Spinal cord (tissue), 10 donors: ENCODE data around the gene SERPINB1. TPM values are rescaled to one million over a fixed set of nuclear protein-coding genes. Genes with fewer than 3 reads are reported as not detected.
"Not testable (repeated sequence)": the region's sequence is repeated elsewhere in the genome, so short reads cannot be mapped to it uniquely, and the experiment has no call there.

Experiments used
- DNase-seq, 6 donors: peaks; one replicate each; pipeline versions ENCODE4 v3.0.0 to v3.0.0-alpha.2; 2013 to 2015; ENCODE audit warnings: low spot score in 6 of 6, low read depth in 4 of 6
- H3K27ac ChIP-seq: one replicate; pipeline ENCODE4 v1.5.1; 2013; ENCODE audit warnings: low read depth, low read length, control low read depth
- H3K27me3 ChIP-seq: one replicate; pipeline ENCODE4 v1.6.1; 2013; ENCODE audit warnings: low read length; ENCODE audit not compliant: control insufficient read depth, insufficient read depth
- H3K36me3 ChIP-seq: one replicate; pipeline ENCODE4 v1.6.1; 2013; ENCODE audit warnings: low read length; ENCODE audit not compliant: control insufficient read depth, insufficient read depth
- H3K4me1 ChIP-seq: one replicate; pipeline ENCODE4 v1.6.1; 2013; ENCODE audit warnings: low read length; ENCODE audit not compliant: control insufficient read depth, insufficient read depth
- H3K4me3 ChIP-seq: one replicate; pipeline ENCODE4 v1.5.1; 2013; ENCODE audit warnings: low read depth, low read length, control low read depth
- H3K9me3 ChIP-seq: one replicate; pipeline ENCODE4 v1.6.1; 2013; ENCODE audit warnings: low read length; ENCODE audit not compliant: control insufficient read depth, insufficient read depth
- WGBS: methylation state at CpG from one replicate; pipeline ENCODE4 v1.1.5; 2013; ENCODE audit warnings: missing lambda C conversion rate; ENCODE audit not compliant: insufficient coverage; 5-methylcytosine and 5-hydroxymethylcytosine counted together
- polyA plus RNA-seq, 2 donors: library from polyadenylated mRNA; unstranded; fragments of 120-200 nt; gene quantifications; one replicate each; pipeline ENCODE4 v1.2.1, GENCODE V29; 2013; ENCODE audit not compliant: insufficient read length in 2 of 2
- total RNA-seq, 2 donors: library from RNA; depleted of rRNA in 1 of 2; stranded (reverse); fragments of 120-200 nt in 1 of 2; fragments of >200 nt in 1 of 2; gene quantifications; one replicate each; pipeline versions ENCODE4 v1.2.3 to v1.2.4, GENCODE V29; 2013 to 2014
- donor health status: healthy.

The SERPINB1 gene
- total and polyA plus RNA-seq, 4 donors: 12.0 to 23.4 (median 15.5) TPM

DNA sequence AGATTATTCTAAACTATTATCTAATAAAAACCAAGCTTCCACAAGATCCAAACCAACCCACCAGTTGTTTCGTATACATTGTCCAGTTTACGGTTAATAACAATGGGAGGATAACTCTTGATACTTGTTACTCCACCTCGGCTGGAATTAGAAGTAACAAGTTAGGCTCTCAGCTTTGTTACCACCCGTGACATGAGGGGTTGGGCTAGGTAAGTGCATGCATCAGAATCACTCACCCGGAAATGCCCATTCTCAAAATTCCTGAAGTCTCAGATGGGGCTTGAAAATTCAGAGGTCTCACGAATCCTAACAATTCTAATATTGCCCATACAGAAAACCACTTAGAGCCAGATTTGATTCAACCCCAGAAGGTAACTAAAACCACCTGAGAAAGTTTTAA is 27.0 kb upstream of the SERPINB1 start:
- no peak overlapping the region for H3K4me3 ChIP-seq
- no peaks in the 10 kb centered on the region for H3K9me3 ChIP-seq
- H3K4me1 ChIP-seq: peaks cover 5% of the 10 kb centered on the region
- no peak for DNase-seq
- H3K27me3 ChIP-seq: no peaks in the 10 kb centered on the region
- H3K27ac ChIP-seq: no peak overlapping the region
- no peaks in the 10 kb centered on the region for H3K36me3 ChIP-seq
- WGBS: no CpG with 5 or more reads among the region's 6 CpGs

DNA sequence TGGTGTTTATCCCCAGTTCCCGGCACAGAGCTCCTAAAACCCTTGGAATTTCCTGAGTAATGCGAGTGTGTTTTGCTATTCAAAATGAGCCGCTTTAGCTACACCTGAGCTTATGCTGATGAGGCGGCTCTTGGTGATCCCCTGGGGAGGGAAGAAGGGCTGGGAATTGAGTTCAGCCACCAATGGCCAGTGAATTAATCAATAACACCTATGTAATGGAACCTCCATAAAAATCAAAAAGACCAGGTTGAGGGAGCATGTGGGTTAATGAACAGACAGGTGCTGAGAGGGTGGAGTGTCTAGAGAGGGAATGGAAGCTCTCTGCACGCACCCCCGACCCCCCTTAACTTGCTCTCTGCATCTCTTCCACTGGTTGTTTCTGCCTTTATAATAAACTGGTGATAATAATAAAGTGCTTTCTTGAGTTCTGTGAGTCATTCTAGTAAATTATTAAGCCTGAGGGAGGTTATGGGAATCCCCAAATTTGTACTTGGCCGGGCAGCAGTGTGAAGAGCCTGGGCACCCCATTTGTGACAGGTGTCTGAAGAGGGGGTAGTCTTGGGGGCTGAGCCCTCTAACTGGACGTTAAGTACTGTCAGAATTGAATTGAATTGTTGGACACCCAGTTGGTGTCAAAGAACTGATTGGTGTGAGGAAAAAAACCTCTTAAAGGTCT is 24.6 kb upstream of the SERPINB1 start:
- WGBS: 48% methylated on average over 3 of the region's 8 CpGs
- Histone ChIP-seq H3K9me3 (no peaks in the 10 kb centered on the region), H3K27ac (no peak overlapping the region), H3K36me3 (no peaks in the 10 kb centered on the region), H3K4me3 (no peak overlapping the region), H3K4me1 (no peaks in the 10 kb centered on the region), H3K27me3 (no peaks in the 10 kb centered on the region)
- DNase-seq: no peak

DNA sequence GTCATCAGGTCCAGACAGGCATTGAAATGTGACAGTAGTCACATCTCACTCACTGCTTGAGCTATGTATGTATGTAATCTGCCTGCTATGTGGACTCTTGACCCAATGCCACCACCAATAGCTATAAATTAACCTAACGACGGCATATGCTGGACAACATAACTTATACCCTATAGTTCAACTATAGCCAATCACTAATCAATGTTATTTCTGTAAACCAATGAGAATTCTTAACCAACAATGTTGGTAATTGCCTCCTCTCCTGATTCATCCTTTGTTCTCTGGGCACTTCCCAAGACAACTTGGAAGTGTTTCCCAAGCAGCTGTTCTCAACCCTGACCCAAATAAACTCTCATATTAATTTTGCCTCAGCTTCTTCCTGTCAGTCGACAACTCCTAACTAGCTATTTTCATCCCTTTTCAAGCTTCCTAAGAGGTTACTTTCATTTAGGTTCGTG is 24.1 kb upstream of the SERPINB1 start:
- no peaks in the 10 kb centered on the region for H3K27me3 ChIP-seq
- H3K36me3 ChIP-seq: no peaks in the 10 kb centered on the region
- 70% methylated on average over 2 of the region's 4 CpGs for WGBS
- no peak overlapping the region for H3K4me3 ChIP-seq
- no peaks in the 10 kb centered on the region for H3K4me1 ChIP-seq
- H3K9me3 ChIP-seq: no peaks in the 10 kb centered on the region
- H3K27ac ChIP-seq: no peak overlapping the region
- no peak for DNase-seq

DNA sequence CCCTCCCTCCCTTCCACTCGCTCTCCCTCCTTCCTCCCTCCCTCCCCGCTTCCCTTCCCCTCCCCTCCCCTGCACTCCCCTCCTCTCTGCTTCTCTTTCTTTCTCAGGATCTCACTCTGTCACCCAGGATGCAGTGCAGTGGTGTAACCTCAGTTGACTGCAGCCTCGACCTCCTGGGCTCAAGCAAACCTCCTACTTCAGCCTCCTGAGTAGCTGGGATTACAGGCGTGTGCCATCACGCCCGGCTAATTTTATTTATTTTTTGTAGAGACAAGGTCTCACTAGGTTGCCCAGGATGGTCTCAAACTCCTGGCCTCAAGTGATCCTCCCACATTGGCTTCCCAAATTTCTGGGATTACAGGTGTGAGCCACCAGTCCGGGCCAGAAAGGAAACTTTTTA is 23.6 kb upstream of the SERPINB1 start:
- no peaks in the 10 kb centered on the region for H3K27me3 ChIP-seq
- H3K9me3 ChIP-seq: no peaks in the 10 kb centered on the region
- no peak overlapping the region for H3K27ac ChIP-seq
- H3K4me3 ChIP-seq: no peak overlapping the region
- no peak for DNase-seq
- WGBS: 100% methylated on average over 3 of the region's 7 CpGs
- H3K36me3 ChIP-seq: no peaks in the 10 kb centered on the region
- no peaks in the 10 kb centered on the region for H3K4me1 ChIP-seq

DNA sequence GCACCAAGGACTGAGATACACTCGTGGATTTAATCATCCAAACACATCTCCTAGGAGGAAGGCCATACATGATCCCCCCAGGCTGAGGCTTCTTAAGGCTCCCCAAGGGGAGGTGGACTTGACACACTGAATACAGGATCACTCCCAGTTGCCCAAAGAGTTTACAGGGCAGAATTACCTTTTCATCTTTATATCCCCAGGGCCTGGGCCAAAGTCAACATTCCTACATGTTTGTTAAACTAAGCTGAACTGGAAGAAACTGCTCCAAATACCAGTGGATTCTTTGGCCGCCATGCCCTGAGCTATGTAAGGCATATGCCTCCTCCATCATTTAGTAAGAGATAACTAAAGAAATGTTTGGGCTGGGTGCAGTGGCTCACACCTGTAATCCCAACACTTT is 22.2 kb upstream of the SERPINB1 start:
- no peak for DNase-seq
- Histone ChIP-seq H3K36me3 (no peaks in the 10 kb centered on the region), H3K4me1 (peaks cover 1% of the 10 kb centered on the region), H3K27me3 (no peaks in the 10 kb centered on the region), H3K9me3 (no peaks in the 10 kb centered on the region), H3K4me3 (no peak overlapping the region), H3K27ac (no peak overlapping the region)
- WGBS: 94% methylated on average over 2 of the region's 2 CpGs

DNA sequence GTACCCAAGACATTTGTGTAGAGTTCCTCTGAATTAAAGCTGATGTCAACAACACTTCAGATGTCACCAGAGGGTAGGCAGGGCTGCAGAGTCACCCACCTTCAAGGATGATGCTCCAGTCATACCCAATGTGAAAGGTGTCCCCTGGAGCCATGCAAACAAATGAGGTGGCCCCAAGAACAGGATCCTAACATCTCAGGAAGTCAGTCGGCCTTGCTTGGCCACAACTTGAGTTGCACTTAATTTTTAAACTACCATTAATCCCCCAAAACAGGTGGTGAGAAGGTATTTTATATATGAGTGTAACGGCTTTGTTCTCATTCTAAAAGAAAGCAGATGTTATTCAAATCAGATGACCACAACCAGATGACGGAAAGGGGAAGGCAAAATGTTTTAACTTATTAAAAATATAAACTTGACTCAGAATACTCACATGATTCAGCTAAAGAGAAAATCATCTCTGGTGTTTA is 21.1 kb upstream of the SERPINB1 start:
- no peaks in the 10 kb centered on the region for H3K36me3 ChIP-seq
- DNase-seq: no peak
- no peaks in the 10 kb centered on the region for H3K9me3 ChIP-seq
- H3K4me3 ChIP-seq: no peak overlapping the region
- no peak overlapping the region for H3K27ac ChIP-seq
- H3K27me3 ChIP-seq: no peaks in the 10 kb centered on the region
- WGBS: no CpG with 5 or more reads among the region's 3 CpGs
- peaks cover 13% of the 10 kb centered on the region for H3K4me1 ChIP-seq

DNA sequence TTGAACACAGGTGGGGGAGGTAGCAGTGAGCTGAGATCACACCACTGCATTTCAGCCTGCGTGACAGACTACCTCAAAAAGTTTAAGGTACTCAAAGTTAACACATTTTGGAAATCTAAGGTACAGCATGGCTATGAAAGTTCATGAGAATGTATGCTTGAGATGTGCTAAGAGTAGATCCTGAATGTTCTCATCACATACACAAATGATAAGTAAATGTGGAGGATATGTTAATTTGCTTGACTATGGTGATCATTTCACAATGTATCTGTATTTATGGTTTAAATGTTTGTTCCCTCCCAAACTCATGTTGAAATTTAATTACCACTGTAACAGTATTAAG is 20.1 kb upstream of the SERPINB1 start:
- DNase-seq: no peak
- Histone ChIP-seq H3K36me3 (no peaks in the 10 kb centered on the region), H3K27ac (no peak overlapping the region), H3K4me1 (peaks cover 17% of the 10 kb centered on the region), H3K9me3 (no peaks in the 10 kb centered on the region), H3K27me3 (no peaks in the 10 kb centered on the region), H3K4me3 (no peak overlapping the region)
- 100% methylated on average over 1 of the region's 1 CpG for WGBS

DNA sequence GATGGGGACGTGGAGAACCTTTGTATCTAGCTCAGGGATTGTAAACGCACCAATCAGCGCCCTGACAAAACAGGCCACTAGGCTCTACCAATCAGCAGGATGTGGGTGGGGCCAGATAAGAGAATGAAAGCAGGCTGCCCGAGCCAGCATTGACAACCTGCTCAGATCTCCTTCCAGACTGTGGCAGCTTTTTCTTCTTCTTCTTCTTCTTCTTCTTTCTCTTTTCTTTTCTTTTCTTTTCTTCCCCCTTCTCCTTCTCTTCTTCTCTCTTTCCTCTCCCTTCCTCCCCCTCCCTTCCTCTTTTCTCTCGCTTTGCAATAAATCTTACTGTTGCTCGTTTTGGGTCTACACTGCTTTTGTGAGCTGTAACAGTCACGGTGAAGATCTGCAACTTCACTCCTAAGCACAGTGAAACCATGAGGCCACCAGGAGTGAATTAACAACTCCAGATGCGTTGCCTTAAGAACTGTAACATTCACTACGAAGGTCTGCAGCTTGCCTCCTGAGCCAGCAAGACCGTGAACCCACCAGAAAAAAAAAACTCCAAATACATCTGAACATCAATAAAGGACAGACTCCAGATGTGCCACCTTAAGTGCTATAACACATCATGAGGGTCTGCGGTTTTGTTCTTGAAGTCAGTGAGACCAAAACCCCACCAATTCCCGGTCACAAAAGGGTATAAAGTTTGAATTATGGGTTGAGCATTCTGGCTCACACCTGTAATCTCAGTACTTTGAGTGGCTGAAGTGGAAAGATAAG is 19.6 kb upstream of the SERPINB1 start:
- no peaks in the 10 kb centered on the region for H3K27me3 ChIP-seq
- H3K9me3 ChIP-seq: no peaks in the 10 kb centered on the region
- no peak overlapping the region for H3K27ac ChIP-seq
- no peaks in the 10 kb centered on the region for H3K36me3 ChIP-seq
- H3K4me1 ChIP-seq: peaks cover 17% of the 10 kb centered on the region
- H3K4me3 ChIP-seq: no peak overlapping the region
- WGBS: 71% methylated on average over 7 of the region's 12 CpGs
- no peak for DNase-seq

DNA sequence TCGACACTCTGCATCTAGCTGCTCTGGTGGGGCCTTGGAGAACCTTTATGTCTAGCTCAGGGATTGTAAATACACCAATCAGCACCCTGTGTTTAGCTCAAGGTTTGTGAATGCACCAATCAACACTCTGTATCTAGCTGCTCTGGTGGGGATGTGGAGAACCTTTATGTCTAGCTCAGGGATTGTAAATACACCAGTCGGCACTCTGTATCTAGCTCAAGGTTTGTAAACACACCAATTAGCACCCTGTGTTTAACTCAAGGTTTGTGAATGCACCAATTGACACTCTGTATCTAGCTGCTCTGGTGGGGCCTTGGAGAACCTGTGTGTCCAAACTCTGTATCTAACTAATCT is 19.0 kb upstream of the SERPINB1 start:
- H3K9me3 ChIP-seq, H3K36me3 ChIP-seq, H3K4me3 ChIP-seq, H3K27me3 ChIP-seq, H3K27ac ChIP-seq, DNase-seq: not testable (repeated sequence)
- H3K4me1 ChIP-seq: peaks cover 17% of the 10 kb centered on the region
- WGBS: no CpG with 5 or more reads among the region's 2 CpGs
